ENCODE results near the gene GLUL. TPM values are rescaled to one million over a fixed set of nuclear protein-coding genes. Genes with fewer than 3 reads are reported as not detected.

The GLUL gene
- total and polyA plus RNA-seq, 2 of the 4 experiments (the other 2 are of a cell fraction) = 131 to 385 TPM

- Histone ChIP-seq H3K9me1 (ENCODE audit: insufficient read depth, low read length) (no peaks in the 10 kb centered on the region), H3K27me3 (ENCODE audit: control insufficient read depth, insufficient read depth, low read length) (peaks cover 2% of the 10 kb centered on the region; the same call in 1 of the 2 replicates), H3K4me3 (ENCODE audit: insufficient read depth, low read depth, low read length) (no peak overlapping the region), H3K4me1 (ENCODE audit: control insufficient read depth, insufficient read depth, low read length) (no peaks in the 10 kb centered on the region), H3K4ac (ENCODE audit: low read depth, low read length) (no peak overlapping the region), H2BK20ac (ENCODE audit: low read depth, low read length) (no peak overlapping the region), H3K79me1 (ENCODE audit: low read depth in 1 of 2, low read length in 2 of 2) (no peaks in the 10 kb centered on the region), H2BK15ac (ENCODE audit: low read depth, low read length) (no peak overlapping the region), H3K4me2 (ENCODE audit: low read depth, low read length) (no peak overlapping the region), H3K36me3 (ENCODE audit: control insufficient read depth, insufficient read depth, low read length) (no peaks in the 10 kb centered on the region), H3K56ac (ENCODE audit: extremely low read depth, insufficient read depth, low read length) (no peak overlapping the region), H2AK9ac (replicated peaks; ENCODE audit: low read depth, low read length, poor library complexity) (no peak overlapping the region), H3K14ac (replicated peaks; ENCODE audit: low read depth, low read length) (no peak overlapping the region), H4K5ac (ENCODE audit: low read depth, low read length) (no peak overlapping the region), H4K20me1 (ENCODE audit: insufficient read depth, low read length) (no peaks in the 10 kb centered on the region), H2BK120ac (ENCODE audit: low read depth, low read length) (no peak overlapping the region), H3K9ac (ENCODE audit: low read depth, low read length) (no peak overlapping the region), H3K9me3 (ENCODE audit: control insufficient read depth, insufficient read depth, low read length) (no peaks in the 10 kb centered on the region), H4K91ac (ENCODE audit: insufficient read depth, low read depth, low read length) (no peak overlapping the region), H3K27ac (ENCODE audit: insufficient read depth, low read length) (no peak overlapping the region), H3K23ac (ENCODE audit: low read depth, low read length) (no peak overlapping the region), H2AFZ (replicated peaks; ENCODE audit: low read length, poor library complexity) (no peak overlapping the region), H2BK5ac (ENCODE audit: low read depth, low read length, poor library complexity, severe bottlenecking) (no peak overlapping the region), H3K18ac (ENCODE audit: low read depth, low read length) (no peak overlapping the region), H2AK5ac (ENCODE audit: low read depth, low read length) (no peak overlapping the region), H4K8ac (ENCODE audit: low read depth in 2 of 2, low read length in 2 of 2) (no peak overlapping the region)
- BruUV-seq (replicated peaks) = no TSS peak
- no peak for ATAC-seq (ENCODE audit: low read depth)
- ChIA-PET CTCF (no interaction called here), POLR2A (ENCODE audit: unreplicated experiment) (interaction anchor here (0.7 kb wide), 1 partner anchor 259 kb away, joined by 3 read pairs; no protein-coding TSS in a partner anchor)
- intact Hi-C loops (cut with micrococcal nuclease) (no loop called here), in situ Hi-C loops (cut with MboI; ENCODE audit: low sequenced_read_pairs) (no loop called here), dilution Hi-C loops (cut with HindIII; ENCODE audit: low sequenced_read_pairs, unreplicated experiment) (no loop called here)
- DNase-seq = no peak
- TF ChIP-seq CHD1 (IDR thresholded peaks at IDR 0.05; ENCODE audit: low read depth, low read length) = no peak
- TF ChIP-seq RAD21 (IDR thresholded peaks at IDR 0.05; ENCODE audit: low read length) = no peak
- TF ChIP-seq FOS (IDR thresholded peaks at IDR 0.05; ENCODE audit: low read depth, low read length) = no peak
- TF ChIP-seq ELK1 (IDR thresholded peaks at IDR 0.05; ENCODE audit: borderline replicate concordance, low read depth, low read length) = no peak
- no peak for TF ChIP-seq MXI1 (IDR thresholded peaks at IDR 0.05; ENCODE audit: borderline replicate concordance, low read depth, low read length)
- no peak for TF ChIP-seq USF2 (IDR thresholded peaks at IDR 0.05; ENCODE audit: low read depth, low read length)
- TF ChIP-seq MAZ (IDR thresholded peaks at IDR 0.05; ENCODE audit: borderline replicate concordance, low read depth, low read length) = no peak
- TF ChIP-seq MAFK (IDR thresholded peaks at IDR 0.05; ENCODE audit: low read depth, low read length) = no peak
- no peak for TF ChIP-seq RCOR1 (IDR thresholded peaks at IDR 0.05; ENCODE audit: insufficient replicate concordance, low read length)
- TF ChIP-seq BHLHE40 (IDR thresholded peaks at IDR 0.05; ENCODE audit: low read depth, low read length) = no peak
- no peak for TF ChIP-seq POLR2A (IDR thresholded peaks at IDR 0.05; ENCODE audit: low read depth, low read length)
- TF ChIP-seq NFE2L2 (IDR thresholded peaks at IDR 0.05; ENCODE audit: low read depth, low read length) = no peak
- TF ChIP-seq RFX5 (IDR thresholded peaks at IDR 0.05; ENCODE audit: low read depth, low read length) = no peak
- no peak for TF ChIP-seq CEBPB (IDR thresholded peaks at IDR 0.05; ENCODE audit: low read depth, low read length)
- WGBS, 2 experiments (ENCODE audit: extremely low coverage in 2 of 2, insufficient read length in 1 of 2) = no CpG with 5 or more reads among the region's 1 CpG
These were observed 14.0 kb upstream of the GLUL start for GRCh38 chr1:182405578-182405977.
